ENCODE results near the gene SORCS2. TPM values are rescaled to one million over a fixed set of nuclear protein-coding genes. Genes with fewer than 3 reads are reported as not detected.
A peak's percentile ranks its signal among the peaks of the same experiment; 100 is the strongest.

Gene SORCS2
- total and polyA plus RNA-seq, 8 donors, result 4.6 to 9.7 (median 7.2) TPM

DNA sequence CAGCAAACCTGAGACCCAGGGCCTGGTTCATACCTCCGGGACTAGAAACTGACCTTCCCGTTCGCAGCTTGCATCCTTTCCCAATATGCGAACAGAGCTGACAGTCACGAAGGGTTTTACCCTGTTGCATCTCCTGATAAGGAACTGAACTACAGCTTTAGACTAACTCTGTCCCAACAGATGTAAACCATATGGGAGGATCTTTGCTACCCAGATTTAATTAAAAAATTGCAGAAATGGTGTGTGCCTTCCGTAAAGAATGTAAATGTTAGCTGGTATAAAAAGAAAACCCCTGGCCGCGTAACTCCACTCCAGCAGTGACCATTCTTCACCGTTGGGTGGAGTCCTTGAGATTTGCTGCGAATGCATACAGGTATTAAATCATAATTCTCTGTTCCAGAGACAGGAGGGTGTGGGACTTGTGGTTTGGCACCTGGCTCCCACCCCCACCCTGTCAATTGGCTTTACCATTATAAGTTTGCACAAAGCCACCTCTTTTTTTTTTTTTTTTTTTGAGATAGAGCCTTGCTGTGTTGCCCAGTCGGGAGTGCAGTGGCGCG is 40.6 kb upstream of the SORCS2 start:
- TF ChIP-seq, protein P1, sequence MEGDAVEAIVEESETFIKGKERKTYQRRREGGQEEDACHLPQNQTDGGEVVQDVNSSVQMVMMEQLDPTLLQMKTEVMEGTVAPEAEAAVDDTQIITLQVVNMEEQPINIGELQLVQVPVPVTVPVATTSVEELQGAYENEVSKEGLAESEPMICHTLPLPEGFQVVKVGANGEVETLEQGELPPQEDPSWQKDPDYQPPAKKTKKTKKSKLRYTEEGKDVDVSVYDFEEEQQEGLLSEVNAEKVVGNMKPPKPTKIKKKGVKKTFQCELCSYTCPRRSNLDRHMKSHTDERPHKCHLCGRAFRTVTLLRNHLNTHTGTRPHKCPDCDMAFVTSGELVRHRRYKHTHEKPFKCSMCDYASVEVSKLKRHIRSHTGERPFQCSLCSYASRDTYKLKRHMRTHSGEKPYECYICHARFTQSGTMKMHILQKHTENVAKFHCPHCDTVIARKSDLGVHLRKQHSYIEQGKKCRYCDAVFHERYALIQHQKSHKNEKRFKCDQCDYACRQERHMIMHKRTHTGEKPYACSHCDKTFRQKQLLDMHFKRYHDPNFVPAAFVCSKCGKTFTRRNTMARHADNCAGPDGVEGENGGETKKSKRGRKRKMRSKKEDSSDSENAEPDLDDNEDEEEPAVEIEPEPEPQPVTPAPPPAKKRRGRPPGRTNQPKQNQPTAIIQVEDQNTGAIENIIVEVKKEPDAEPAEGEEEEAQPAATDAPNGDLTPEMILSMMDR (IDR thresholded peaks at IDR 0.05), result no peak
- no peak overlapping the region for H3K27ac ChIP-seq
- peaks cover 0 to 31% of the 10 kb centered on the region in 2 donors for H3K27me3 ChIP-seq
- ATAC-seq (no peak), DNase-seq (no peak)
- intact Hi-C loops (cut with DNase I), result no loop called here
- no peaks in the 10 kb centered on the region for H3K4me1 ChIP-seq
- H3K4me3 ChIP-seq, result no peak overlapping the region
- no peaks in the 10 kb centered on the region for H3K36me3 ChIP-seq
- no peaks in the 10 kb centered on the region for H3K9me3 ChIP-seq

DNA sequence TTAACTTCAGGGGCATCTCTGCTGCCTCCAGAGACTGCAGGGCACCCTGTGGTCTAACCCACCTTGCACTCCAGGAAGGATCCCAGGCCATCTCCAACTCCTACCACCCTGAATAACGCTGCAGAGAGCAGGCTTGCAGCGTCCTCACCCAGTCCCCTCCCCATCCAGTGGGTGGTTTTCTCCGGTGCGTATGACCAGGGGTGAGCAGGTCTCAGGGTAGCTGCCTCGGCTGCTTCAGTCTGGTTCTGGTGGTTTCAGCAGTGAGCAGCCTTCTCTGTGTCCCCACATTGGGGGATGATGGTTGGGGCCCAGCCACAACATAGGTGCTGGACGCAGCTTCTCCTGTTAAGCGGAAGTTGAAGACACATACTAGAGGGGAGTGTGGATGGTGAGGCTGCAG is 38.6 kb upstream of the SORCS2 start:
- no peak overlapping the region for H3K4me3 ChIP-seq
- H3K36me3 ChIP-seq, result no peaks in the 10 kb centered on the region
- TF ChIP-seq, protein P1 (IDR thresholded peaks at IDR 0.05), result no peak
- no peak overlapping the region for H3K27ac ChIP-seq
- intact Hi-C loops (cut with DNase I), result no loop called here
- no peaks in the 10 kb centered on the region for H3K9me3 ChIP-seq
- ATAC-seq (no peak), DNase-seq (peak in 1 of 4 donors; percentile 49)
- no peaks in the 10 kb centered on the region for H3K4me1 ChIP-seq
- H3K27me3 ChIP-seq, result peaks cover 0 to 14% of the 10 kb centered on the region in 2 donors

DNA sequence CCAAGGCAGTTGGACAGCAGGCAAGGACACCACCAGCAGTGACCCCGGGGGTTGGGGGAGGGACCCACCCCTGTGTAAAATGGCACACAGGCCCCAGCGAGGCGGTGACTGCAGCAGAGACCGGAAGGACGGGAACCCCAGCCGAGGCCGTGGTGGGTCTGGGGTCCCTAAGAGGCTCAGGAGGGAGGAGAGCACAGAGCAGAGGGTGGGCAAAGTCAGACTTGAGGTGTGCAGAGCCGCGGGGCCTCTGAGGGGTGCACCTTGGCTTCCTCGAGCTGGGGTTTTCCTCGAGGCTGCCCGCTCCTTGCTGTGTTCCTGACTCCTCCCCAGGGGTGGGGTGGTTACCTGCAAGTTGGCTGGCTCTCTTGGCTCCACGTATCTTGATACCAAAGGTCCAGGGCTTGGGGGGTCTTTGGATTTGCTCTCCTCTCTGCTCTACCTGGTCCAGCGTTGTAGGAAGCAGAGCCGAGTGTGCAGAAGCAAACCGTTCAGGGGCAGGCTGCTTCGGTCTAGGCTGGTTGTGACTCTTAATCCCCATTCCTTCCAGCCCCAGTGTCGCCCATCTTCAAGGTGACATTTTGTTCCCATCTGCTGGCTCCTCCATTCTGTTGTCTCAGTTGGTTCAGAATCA is 37.9 kb upstream of the SORCS2 start:
- H3K9me3 ChIP-seq, result no peaks in the 10 kb centered on the region
- no peaks in the 10 kb centered on the region for H3K4me1 ChIP-seq
- DNase-seq (peak in 1 of 4 donors; percentile 57), ATAC-seq (no peak)
- TF ChIP-seq, protein P1 (IDR thresholded peaks at IDR 0.05), result no peak
- H3K27me3 ChIP-seq, result peaks cover 0 to 12% of the 10 kb centered on the region in 2 donors
- H3K4me3 ChIP-seq, result no peak overlapping the region
- H3K36me3 ChIP-seq, result no peaks in the 10 kb centered on the region
- intact Hi-C loops (cut with DNase I), result no loop called here
- no peak overlapping the region for H3K27ac ChIP-seq

DNA sequence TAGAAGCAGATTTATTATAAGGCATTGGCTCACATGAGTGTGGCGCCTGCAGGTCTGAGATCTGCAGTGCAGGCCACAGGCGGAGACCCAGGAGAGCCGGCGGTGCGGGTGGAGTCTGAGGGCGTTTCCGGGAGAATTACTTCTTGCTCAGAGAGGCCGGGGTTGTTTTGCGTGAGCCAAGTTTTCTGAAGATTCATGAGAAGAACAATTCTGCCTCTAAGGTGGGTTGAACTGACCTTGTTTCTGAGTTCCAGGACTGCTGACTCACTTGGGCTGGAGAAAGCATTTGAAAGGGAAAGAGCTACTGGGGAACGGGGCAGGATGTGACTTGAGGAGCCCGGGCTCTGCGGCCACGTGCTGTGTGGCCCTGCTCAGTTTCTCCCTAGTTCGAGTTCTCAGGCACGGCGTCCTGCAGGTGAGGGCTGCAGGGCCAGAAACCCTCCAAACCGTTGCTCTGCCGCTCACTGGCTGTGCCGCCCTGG is 36.7 kb upstream of the SORCS2 start:
- ATAC-seq, result peak; percentile 21
- Histone ChIP-seq H3K9me3 (no peaks in the 10 kb centered on the region), H3K4me3 (no peak overlapping the region), H3K36me3 (no peaks in the 10 kb centered on the region), H3K27me3 (peaks cover 0 to 12% of the 10 kb centered on the region in 2 donors), H3K4me1 (no peaks in the 10 kb centered on the region), H3K27ac (no peak overlapping the region)
- TF ChIP-seq, protein P1 (IDR thresholded peaks at IDR 0.05), result no peak
- peak in 2 of 4 donors; percentile 31 to 55 for DNase-seq
- intact Hi-C loops (cut with DNase I), result no loop called here

DNA sequence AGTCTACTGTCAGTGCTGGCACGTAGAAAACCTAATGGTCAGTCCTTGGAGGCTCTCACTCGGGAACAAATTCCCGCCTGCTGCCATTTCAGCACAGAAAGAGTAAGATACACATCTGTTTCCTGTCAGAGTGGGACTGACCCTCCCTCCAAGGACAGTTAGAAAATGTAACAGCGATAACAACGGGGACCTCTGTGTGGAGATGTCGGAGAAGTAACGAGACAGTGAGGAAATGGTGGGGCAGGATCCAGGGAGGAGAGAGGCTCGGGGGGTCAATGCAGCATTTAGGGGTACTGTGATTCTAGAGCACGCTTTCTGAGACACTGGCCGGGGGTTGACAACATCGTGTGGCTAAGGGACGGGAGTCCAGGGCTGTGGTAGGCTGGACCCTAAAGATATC is 36.0 kb upstream of the SORCS2 start:
- Histone ChIP-seq H3K27me3 (peaks cover 0 to 12% of the 10 kb centered on the region in 2 donors), H3K4me3 (no peak overlapping the region), H3K27ac (no peak overlapping the region), H3K36me3 (no peaks in the 10 kb centered on the region), H3K4me1 (no peaks in the 10 kb centered on the region), H3K9me3 (no peaks in the 10 kb centered on the region)
- ATAC-seq (no peak), DNase-seq (peak in 3 of 4 donors; percentile 1 to 15 (median 10))
- TF ChIP-seq, protein P1 (IDR thresholded peaks at IDR 0.05), result no peak
- intact Hi-C loops (cut with DNase I), result no loop called here

Measured in left lung (tissue), 10 donors.